ENCODE data around the gene CDC27. TPM values are rescaled to one million over a fixed set of nuclear protein-coding genes. Genes with fewer than 3 reads are reported as not detected.

CDC27 gene
- total and polyA plus RNA-seq, 2 donors (not counting 3 experiments of a cell fraction or from before 2014, with no cell fraction given) = 76.1 to 172 TPM

- Histone ChIP-seq H3K4me3 (replicated peaks in 1 of 3; ENCODE audit: insufficient read depth in 1 of 3, low read depth in 1 of 3, low read length in 3 of 3) (no peak overlapping the region), H3K4me1 (ENCODE audit: control insufficient read depth, extremely low read depth, insufficient read depth, low read length) (no peaks in the 10 kb centered on the region), H3K36me3 (ENCODE audit: control insufficient read depth in 2 of 2, extremely low read depth in 1 of 2, insufficient read depth in 2 of 2, low read length in 2 of 2) (peaks cover 11 to 25% of the 10 kb centered on the region in 2 experiments), H3K27ac (ENCODE audit: insufficient read depth, low read depth, low read length) (no peak overlapping the region), H2AFZ (ENCODE audit: low read depth, low read length) (no peak overlapping the region), H3K4me2 (ENCODE audit: insufficient read depth, low read length) (no peak overlapping the region), H4K20me1 (replicated peaks; ENCODE audit: control insufficient read depth, extremely low read depth, insufficient read depth, low read length) (no peaks in the 10 kb centered on the region), H3K79me2 (ENCODE audit: control insufficient read depth, insufficient read depth, low read length) (peaks cover 4% of the 10 kb centered on the region), H3K27me3 (ENCODE audit: control insufficient read depth in 2 of 2, insufficient read depth in 2 of 2, low read length in 2 of 2) (no peaks in the 10 kb centered on the region), H3K9me3 (replicated peaks; ENCODE audit: control insufficient read depth, insufficient read depth, low read length) (no peaks in the 10 kb centered on the region), H3K9me1 (replicated peaks; ENCODE audit: control insufficient read depth, extremely low read depth, insufficient read depth, low read length) (no peaks in the 10 kb centered on the region), H3K9ac (replicated peaks; ENCODE audit: extremely low read depth, insufficient read depth, low read length) (no peak overlapping the region)
- dilution Hi-C loops (cut with MboI; ENCODE audit: extremely low pct_ligation_motif_present, low sequenced_read_pairs) = no loop called here
- FAIRE-seq (no peak), DNase-seq (ENCODE audit: low read depth, low spot score) (no peak)
- POLR2A ChIA-PET = no interaction called here
- CTCF ChIA-PET = interaction anchor here (0.6 to 3.2 kb wide), 3 partner anchors 24 to 336 kb away, joined by 3 to 12 read pairs (median 3); no protein-coding TSS in a partner anchor
- no TSS peak for BruUV-seq (replicated peaks)
- intact Hi-C loops (cut with micrococcal nuclease) = loop anchor here (1.0 kb wide), 1 partner anchor 47 kb away; no protein-coding TSS in a partner anchor
- TF ChIP-seq, protein P1, sequence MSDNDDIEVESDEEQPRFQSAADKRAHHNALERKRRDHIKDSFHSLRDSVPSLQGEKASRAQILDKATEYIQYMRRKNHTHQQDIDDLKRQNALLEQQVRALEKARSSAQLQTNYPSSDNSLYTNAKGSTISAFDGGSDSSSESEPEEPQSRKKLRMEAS (IDR thresholded peaks at IDR 0.05; ENCODE audit: insufficient read depth, insufficient read length) = no peak
- no peak for TF ChIP-seq FOS (IDR thresholded peaks at IDR 0.05; ENCODE audit: borderline replicate concordance, insufficient read depth, low read length)
- no peak for TF ChIP-seq EZH2 (IDR thresholded peaks at IDR 0.05; ENCODE audit: borderline replicate concordance, low read depth, low read length, severe bottlenecking)
- TF ChIP-seq JUN (IDR thresholded peaks at IDR 0.05; ENCODE audit: borderline replicate concordance, insufficient read depth, insufficient read length, low read depth) = no peak
- TF ChIP-seq POLR2AphosphoS5 (IDR thresholded peaks at IDR 0.05; ENCODE audit: insufficient read depth, low read depth, low read length) = no peak
- TF ChIP-seq, protein P2, sequence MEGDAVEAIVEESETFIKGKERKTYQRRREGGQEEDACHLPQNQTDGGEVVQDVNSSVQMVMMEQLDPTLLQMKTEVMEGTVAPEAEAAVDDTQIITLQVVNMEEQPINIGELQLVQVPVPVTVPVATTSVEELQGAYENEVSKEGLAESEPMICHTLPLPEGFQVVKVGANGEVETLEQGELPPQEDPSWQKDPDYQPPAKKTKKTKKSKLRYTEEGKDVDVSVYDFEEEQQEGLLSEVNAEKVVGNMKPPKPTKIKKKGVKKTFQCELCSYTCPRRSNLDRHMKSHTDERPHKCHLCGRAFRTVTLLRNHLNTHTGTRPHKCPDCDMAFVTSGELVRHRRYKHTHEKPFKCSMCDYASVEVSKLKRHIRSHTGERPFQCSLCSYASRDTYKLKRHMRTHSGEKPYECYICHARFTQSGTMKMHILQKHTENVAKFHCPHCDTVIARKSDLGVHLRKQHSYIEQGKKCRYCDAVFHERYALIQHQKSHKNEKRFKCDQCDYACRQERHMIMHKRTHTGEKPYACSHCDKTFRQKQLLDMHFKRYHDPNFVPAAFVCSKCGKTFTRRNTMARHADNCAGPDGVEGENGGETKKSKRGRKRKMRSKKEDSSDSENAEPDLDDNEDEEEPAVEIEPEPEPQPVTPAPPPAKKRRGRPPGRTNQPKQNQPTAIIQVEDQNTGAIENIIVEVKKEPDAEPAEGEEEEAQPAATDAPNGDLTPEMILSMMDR (IDR thresholded peaks at IDR 0.05; ENCODE audit: extremely low read depth in 1 of 2, insufficient read depth in 1 of 2, low read depth in 1 of 2, low read length in 2 of 2) = no peak
- TF ChIP-seq GATA2 (IDR thresholded peaks at IDR 0.05; ENCODE audit: insufficient read depth, insufficient read length, low read depth, low read length) = no peak
- TF ChIP-seq MYC (IDR thresholded peaks at IDR 0.05; ENCODE audit: low read depth, low read length) = no peak
- TF ChIP-seq POLR2A (IDR thresholded peaks at IDR 0.05; ENCODE audit: low read depth, low read length) = no peak
Observed at GRCh38 chr17:47145351-47145750, 43.7 kb downstream of the CDC27 start.
